T-helper 22 cell (primary cell): Measurements from ENCODE around the gene ADIPOQ.
"Not testable (repeated sequence)": the region's sequence is repeated elsewhere in the genome, so short reads cannot be mapped to it uniquely, and the experiment has no call there.

Experiments
- DNase-seq: peaks from one replicate; pipeline ENCODE4 v3.0.0-alpha.2; 2020; ENCODE audit warnings: low read depth

ADIPOQ gene

GRCh38 chr3:186870421-186871201 is 28.1 kb downstream of the ADIPOQ start:
- DNase-seq: no peak

DNA sequence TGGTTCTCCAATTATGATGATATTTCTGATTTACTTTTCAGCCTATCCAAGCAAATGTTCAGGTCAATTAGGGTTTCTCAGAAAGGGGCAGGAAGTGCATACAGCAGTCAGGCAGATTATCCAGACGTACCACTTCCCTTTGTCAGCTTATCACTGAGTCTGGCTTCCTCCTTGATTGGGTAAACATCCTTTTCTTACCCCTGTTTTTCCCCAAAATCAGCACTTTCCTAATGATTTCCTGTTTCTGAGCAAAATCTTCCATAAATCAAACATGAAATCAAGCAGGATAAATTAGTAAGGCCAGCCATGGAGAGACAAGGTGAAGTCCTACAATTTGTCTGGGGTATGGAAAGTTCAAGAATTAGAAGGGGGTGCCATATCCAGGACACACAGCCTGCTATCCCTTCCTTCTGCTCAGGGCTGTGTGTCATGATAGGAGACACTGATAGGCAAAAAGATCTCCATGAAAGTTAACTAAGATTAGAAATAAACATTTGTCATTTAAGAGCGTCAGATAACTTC is 29.0 kb downstream of the ADIPOQ start:
- no peak for DNase-seq

DNA sequence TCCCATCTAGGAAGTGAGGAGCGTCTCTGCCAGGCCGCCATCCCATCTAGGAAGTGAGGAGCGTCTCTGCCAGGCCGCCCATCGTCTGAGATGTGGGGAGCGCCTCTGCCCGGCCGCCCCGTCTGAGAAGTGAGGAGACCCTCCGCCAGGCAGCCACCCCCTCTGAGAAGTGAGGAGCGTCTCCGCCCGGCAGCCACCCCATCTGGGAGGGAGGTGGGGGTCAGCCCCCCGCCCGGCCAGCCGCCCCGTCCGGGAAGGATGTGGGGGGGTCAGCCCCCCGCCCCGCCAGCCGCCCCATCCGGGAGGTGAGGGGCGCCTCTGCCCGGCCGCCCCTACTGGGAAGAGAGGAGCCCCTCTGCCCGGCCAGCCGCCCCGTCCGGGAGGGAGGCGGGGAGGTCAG is 31.3 kb downstream of the ADIPOQ start:
- not testable (repeated sequence) for DNase-seq

GRCh38 chr3:186874216-186874615 is 31.7 kb downstream of the ADIPOQ start:
- not testable (repeated sequence) for DNase-seq

GRCh38 chr3:186874841-186875240 is 32.3 kb downstream of the ADIPOQ start:
- DNase-seq: not testable (repeated sequence)

GRCh38 chr3:186875708-186876107 is 33.2 kb downstream of the ADIPOQ start:
- DNase-seq: no peak

DNA sequence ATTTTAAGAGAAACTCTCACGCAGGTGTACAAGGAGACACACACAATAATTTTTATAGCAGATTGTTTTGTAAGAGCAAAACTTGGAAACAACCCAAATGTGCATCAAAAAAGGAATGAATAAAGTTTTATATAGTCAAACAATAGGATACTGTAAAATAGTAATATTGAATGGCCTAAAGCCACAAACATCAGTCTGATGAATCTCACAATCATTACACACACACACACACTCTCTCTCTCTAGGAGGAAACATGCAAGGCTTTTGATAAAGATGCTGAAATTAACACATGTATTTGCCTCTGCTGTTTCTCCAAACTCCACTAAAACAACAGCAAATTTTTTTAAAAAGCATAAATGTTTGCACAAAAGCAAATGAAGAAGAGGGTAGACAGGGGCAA is 37.3 kb downstream of the ADIPOQ start:
- no peak for DNase-seq

DNA sequence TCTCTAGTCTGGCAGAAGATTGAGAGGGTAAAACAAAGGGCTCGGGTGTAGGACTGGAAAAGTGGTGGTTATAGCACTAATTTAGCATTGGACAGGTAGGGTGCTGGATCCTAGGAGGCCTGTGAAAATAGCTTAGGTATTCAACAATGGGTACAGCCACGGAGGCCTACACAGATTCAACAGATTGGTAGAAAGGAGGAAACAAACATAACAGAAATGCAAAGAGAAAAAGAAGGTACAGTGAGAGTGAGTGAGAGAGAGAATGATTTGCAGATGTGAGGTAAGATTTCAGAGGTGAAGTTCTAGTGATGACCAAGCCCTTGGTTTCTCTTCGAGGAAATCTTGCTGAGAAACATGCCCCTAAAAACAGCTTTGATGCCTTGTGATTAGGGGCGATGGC is 37.9 kb downstream of the ADIPOQ start:
- no peak for DNase-seq

GRCh38 chr3:186882150-186882524 is 39.6 kb downstream of the ADIPOQ start:
- DNase-seq: no peak

GRCh38 chr3:186882881-186883685 is 40.6 kb downstream of the ADIPOQ start:
- no peak for DNase-seq

DNA sequence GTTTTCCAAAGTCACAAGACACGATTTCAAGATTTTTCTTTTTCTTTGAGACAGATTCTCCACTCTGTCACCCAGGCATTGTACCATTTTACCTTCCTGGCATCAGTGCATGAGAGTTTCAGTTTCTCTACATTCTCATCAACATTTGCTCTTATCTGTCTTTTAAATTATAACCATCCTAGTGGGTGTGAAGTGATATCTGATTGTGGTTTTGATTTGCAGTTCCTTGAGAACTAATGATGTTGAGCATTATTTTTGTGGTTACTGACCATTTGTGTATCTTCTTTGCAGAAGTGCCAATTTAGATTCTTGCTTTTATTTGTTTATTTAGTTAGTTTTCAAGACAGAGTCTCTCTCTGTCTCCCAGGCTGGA is 41.2 kb downstream of the ADIPOQ start:
- DNase-seq: no peak

DNA sequence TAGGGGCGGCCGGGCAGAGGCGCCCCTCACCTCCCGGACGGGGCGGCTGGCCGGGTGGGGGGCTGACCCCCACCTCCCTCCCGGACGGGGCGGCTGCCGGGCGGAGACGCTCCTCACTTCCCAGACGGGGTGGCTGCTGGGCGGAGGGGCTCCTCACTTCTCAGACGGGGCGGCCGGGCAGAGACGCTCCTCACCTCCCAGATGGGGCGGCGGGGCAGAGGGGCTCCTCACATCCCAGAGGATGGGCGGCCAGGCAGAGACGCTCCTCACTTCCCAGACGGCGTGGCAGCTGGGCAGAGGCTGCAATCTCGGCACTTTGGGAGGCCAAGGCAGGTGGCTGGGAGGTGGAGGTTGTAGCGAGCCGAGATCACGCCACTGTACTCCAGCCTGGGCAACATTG is 42.4 kb downstream of the ADIPOQ start:
- not testable (repeated sequence) for DNase-seq

GRCh38 chr3:186886202-186886981 is 43.9 kb downstream of the ADIPOQ start:
- DNase-seq: no peak

- DNase-seq: not testable (repeated sequence)
Measured at GRCh38 chr3:186887507-186887938, 45.0 kb downstream of the ADIPOQ start.

GRCh38 chr3:186888569-186888968 is 46.1 kb downstream of the ADIPOQ start:
- no peak for DNase-seq

GRCh38 chr3:186889698-186890097 is 47.2 kb downstream of the ADIPOQ start:
- DNase-seq: not testable (repeated sequence)

DNA sequence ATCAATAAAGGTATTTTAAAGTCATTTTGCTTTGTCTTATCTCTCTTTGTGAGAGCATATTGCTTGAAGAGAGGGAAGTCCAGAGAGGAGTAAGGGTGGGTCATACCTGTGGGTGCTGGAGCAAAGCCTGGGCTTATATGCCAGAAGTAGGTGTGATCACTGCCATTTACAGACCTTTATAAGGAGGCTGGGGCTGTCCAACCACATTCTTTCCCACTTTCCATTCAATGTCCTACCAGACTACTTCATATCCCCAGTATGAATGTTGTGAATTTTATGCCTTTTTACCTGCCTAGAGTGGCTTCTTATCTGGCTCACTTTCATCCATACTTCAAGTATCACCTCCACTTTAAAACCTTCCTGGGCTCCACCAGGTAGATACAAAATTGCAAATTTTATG is 48.4 kb downstream of the ADIPOQ start:
- DNase-seq: no peak

DNA sequence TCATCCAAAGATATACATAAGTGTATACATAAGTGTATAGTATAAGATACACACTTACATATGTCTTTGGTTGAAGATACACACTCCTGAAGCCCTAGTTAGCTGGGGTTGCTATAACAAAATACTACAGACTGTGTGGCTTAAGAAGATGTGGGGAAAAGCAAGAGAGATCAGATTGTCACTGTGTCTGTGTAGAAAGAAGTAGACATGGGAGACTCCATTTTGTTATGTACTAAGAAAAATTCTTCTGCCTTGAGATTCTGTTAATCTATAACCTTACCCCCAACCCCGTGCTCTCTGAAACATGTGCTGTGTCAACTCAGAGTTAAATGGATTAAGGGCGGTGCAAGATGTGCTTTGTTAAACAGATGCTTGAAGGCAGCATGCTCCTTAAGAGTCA is 50.6 kb downstream of the ADIPOQ start:
- DNase-seq: not testable (repeated sequence)

GRCh38 chr3:186895406-186895805 is 52.9 kb downstream of the ADIPOQ start:
- no peak for DNase-seq

- DNase-seq: no peak
Measured at GRCh38 chr3:186896006-186896405, 53.5 kb downstream of the ADIPOQ start.

DNA sequence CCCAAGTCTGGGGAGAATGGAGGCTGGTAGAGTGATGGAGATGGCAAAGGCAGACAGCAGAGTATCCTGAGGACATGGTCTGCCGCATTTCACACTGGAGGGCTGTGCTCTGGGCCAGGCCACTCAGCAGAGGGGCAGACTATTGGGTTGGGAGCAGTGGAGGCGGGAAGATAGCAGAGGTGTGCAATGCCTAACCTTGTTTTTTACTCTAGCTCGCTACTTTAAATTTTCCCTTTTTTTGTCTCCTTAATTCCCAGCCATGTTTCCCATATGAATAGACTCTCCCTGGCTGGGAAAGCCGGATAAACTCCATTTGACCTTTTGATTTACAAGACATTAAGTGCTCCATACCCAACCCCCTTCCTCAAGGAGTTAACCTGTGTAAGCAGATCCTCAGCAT is 54.4 kb downstream of the ADIPOQ start:
- DNase-seq: no peak

DNA sequence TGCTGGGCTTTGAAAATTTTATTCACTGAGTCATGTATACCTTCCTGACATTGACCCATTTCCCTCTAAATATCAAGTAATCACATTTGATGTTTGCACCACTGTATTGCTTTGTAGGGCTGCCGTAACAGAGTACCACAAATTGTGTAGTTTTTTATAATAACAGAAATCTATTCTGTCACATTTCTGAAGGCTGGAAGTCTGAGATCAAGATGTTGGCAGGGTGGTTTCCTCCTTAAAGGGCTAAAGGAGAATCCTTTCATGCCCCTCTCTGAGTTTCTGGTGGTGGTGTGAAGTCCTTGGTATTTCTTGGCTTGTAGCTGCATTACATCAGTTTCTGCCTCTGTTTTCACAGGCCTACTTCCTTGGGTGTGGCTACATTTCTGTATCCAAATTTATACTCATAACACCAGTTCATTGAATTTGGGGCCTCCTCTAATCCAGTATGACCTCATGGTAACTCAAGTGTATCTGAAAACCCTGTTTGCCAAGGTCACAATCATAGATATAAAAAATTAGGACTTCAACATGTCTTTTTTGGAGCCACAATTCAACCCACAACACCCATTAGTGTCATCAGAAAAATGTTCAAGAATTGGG is 58.7 kb downstream of the ADIPOQ start:
- DNase-seq: no peak
